NCI-H446 (cell line): ENCODE results near the gene KIAA1217.
"Not testable (repeated sequence)": the region's sequence is repeated elsewhere in the genome, so short reads cannot be mapped to it uniquely, and the experiment has no call there.

Experiments
- DNase-seq, 2 experiments: peaks; one replicate each; lab custom pipeline; 2025; lab: John Stamatoyannopoulos, UW

Gene KIAA1217

GRCh38 chr10:24442234-24442633 lies 233.3 kb downstream of the KIAA1217 start:
- no peak for DNase-seq

- DNase-seq: not testable (repeated sequence)
These were observed 233.8 kb downstream of the KIAA1217 start for GRCh38 chr10:24442641-24443174.

- no peak for DNase-seq
These were observed 235.4 kb downstream of the KIAA1217 start for GRCh38 chr10:24444337-24444736.

GRCh38 chr10:24445958-24446357 lies 237.0 kb downstream of the KIAA1217 start:
- DNase-seq: not testable (repeated sequence)

- DNase-seq: no peak
These were observed 237.8 kb downstream of the KIAA1217 start for GRCh38 chr10:24446739-24447138.

GRCh38 chr10:24448351-24448999 lies 239.5 kb downstream of the KIAA1217 start:
- DNase-seq: no peak

GRCh38 chr10:24449321-24449740 lies 240.4 kb downstream of the KIAA1217 start:
- DNase-seq: no peak

- DNase-seq: no peak
These were observed 240.9 kb downstream of the KIAA1217 start for GRCh38 chr10:24449769-24450310.

GRCh38 chr10:24451325-24451820 lies 242.4 kb downstream of the KIAA1217 start:
- DNase-seq: no peak

GRCh38 chr10:24452030-24452429 lies 243.1 kb downstream of the KIAA1217 start:
- DNase-seq: no peak

- no peak for DNase-seq
These were observed 244.5 kb downstream of the KIAA1217 start for GRCh38 chr10:24453404-24453830.

- no peak for DNase-seq
These were observed 245.0 kb downstream of the KIAA1217 start for GRCh38 chr10:24453973-24454372.

- DNase-seq: no peak
These were observed 246.5 kb downstream of the KIAA1217 start for GRCh38 chr10:24455447-24455846.

- DNase-seq: no peak
These were observed 247.4 kb downstream of the KIAA1217 start for GRCh38 chr10:24456322-24456721.

GRCh38 chr10:24457661-24458318 lies 248.9 kb downstream of the KIAA1217 start:
- no peak for DNase-seq

- no peak for DNase-seq
These were observed 250.9 kb downstream of the KIAA1217 start for GRCh38 chr10:24459836-24460235.

- no peak for DNase-seq
These were observed 253.4 kb downstream of the KIAA1217 start for GRCh38 chr10:24462291-24462813.

GRCh38 chr10:24462889-24463552 lies 254.1 kb downstream of the KIAA1217 start:
- no peak for DNase-seq

- no peak for DNase-seq
These were observed 254.9 kb downstream of the KIAA1217 start for GRCh38 chr10:24463611-24464426.

- no peak for DNase-seq
These were observed 256.4 kb downstream of the KIAA1217 start for GRCh38 chr10:24465124-24465874.
